CD4-positive, alpha-beta T cell treated with Interleukin-12 subunit alpha and Interleukin-12 subunit beta, for 1 hour (primary cell): ENCODE data around the gene TMEM178B.

Experiments used
- DNase-seq: peaks from one replicate; pipeline ENCODE4 v3.0.0-alpha.2; 2020

Gene TMEM178B

GRCh38 chr7:141495057-141495456, 421.2 kb downstream of the TMEM178B start:
- DNase-seq, result no peak

- no peak for DNase-seq
Measured at GRCh38 chr7:141497391-141497790, 423.5 kb downstream of the TMEM178B start.

GRCh38 chr7:141500608-141501007, 426.7 kb downstream of the TMEM178B start:
- no peak for DNase-seq

- DNase-seq, result no peak
Measured at GRCh38 chr7:141501451-141501850, 427.6 kb downstream of the TMEM178B start.

GRCh38 chr7:141511316-141511675, 437.4 kb downstream of the TMEM178B start:
- DNase-seq, result no peak

- DNase-seq, result no peak
Measured at GRCh38 chr7:141511676-141512396, 438.0 kb downstream of the TMEM178B start.

- no peak for DNase-seq
Measured at GRCh38 chr7:141512597-141512996, 438.7 kb downstream of the TMEM178B start.

- DNase-seq, result no peak
Measured at GRCh38 chr7:141513720-141514119, 439.9 kb downstream of the TMEM178B start.

GRCh38 chr7:141515941-141516340, 442.1 kb downstream of the TMEM178B start:
- DNase-seq, result no peak

GRCh38 chr7:141519623-141520022, 445.8 kb downstream of the TMEM178B start:
- no peak for DNase-seq

GRCh38 chr7:141522657-141523342, 448.9 kb downstream of the TMEM178B start:
- no peak for DNase-seq

GRCh38 chr7:141525973-141526514, 452.2 kb downstream of the TMEM178B start:
- no peak for DNase-seq

GRCh38 chr7:141527076-141527475, 453.2 kb downstream of the TMEM178B start:
- no peak for DNase-seq

- no peak for DNase-seq
Measured at GRCh38 chr7:141528399-141528798, 454.5 kb downstream of the TMEM178B start.
